Heart right ventricle (tissue), 16 donors: ENCODE results near the gene CA12. TPM values are rescaled to one million over a fixed set of nuclear protein-coding genes. Genes with fewer than 3 reads are reported as not detected.

Experiments used
- ATAC-seq, 8 donors: fragments of 200-7000 bp; cut with Tn5 transposase; one replicate each; pipeline ENCODE4 v1.9.1; 2020; ENCODE audit warnings: mild to moderate bottlenecking in 8 of 8, moderate library complexity in 8 of 8, moderate number of reproducible peaks in 1 of 8
- DNase-seq, 2 donors: peaks; one replicate each; pipeline ENCODE4 v3.0.0-alpha.2; 2020
- H3K27ac ChIP-seq, 10 donors: fragments of 200-600 bp; sonication (generic) in 2 of 10; one replicate each; pipeline versions ENCODE4 v1.5.0 to v1.8.0; 2020 to 2022; ENCODE audit warnings: mild to moderate bottlenecking in 3 of 10
- H3K27me3 ChIP-seq, 7 donors: fragments of 200-600 bp; one replicate each; pipeline ENCODE4 v1.8.0; 2021 to 2022; ENCODE audit warnings: mild to moderate bottlenecking in 2 of 7
- H3K36me3 ChIP-seq, 9 donors: fragments of 200-600 bp; sonication (generic) in 1 of 9; one replicate each; pipeline versions ENCODE4 v1.5.0 to v1.8.0; 2020 to 2022; ENCODE audit warnings: mild to moderate bottlenecking in 2 of 9
- H3K4me1 ChIP-seq, 9 donors: fragments of 200-600 bp; sonication (generic) in 1 of 9; one replicate each; pipeline versions ENCODE4 v1.5.0 to v1.8.0; 2020 to 2022; ENCODE audit warnings: mild to moderate bottlenecking in 4 of 9
- H3K4me3 ChIP-seq, 10 donors: fragments of 200-600 bp; sonication (generic) in 2 of 10; one replicate each; pipeline versions ENCODE4 v1.5.0 to v1.8.0; 2020 to 2022; ENCODE audit warnings: mild to moderate bottlenecking in 7 of 10, moderate library complexity in 2 of 10
- H3K9me3 ChIP-seq, 11 donors: fragments of 200-600 bp in 10 of 11; sonication (generic) in 2 of 11; one replicate each; pipeline versions ENCODE4 v1.5.0 to v1.8.0; 2013 to 2022; ENCODE audit warnings: mild to moderate bottlenecking in 2 of 11, control low read depth in 1 of 11, moderate library complexity in 1 of 11
- WGBS, 2 donors: extraction: QIAGEN DNeasy Blood & Tissue Kit; methylation state at CpG; one replicate each; pipeline ENCODE4 v1.1.7; 2013; ENCODE audit warnings: inconsistent platforms in 1 of 2; 5-methylcytosine and 5-hydroxymethylcytosine counted together
- intact Hi-C, 10 donors: fragments of 100-400 bp; cut with DNase I; formaldehyde crosslinking; loops; one replicate each; pipeline versions ENCODE4 v1.11.1 to v1.14.2; 2022
- polyA plus RNA-seq, 2 donors: library from polyadenylated mRNA; stranded (reverse); fragments of 200-250 nt; gene quantifications; one replicate each; pipeline ENCODE4 v1.2.3, GENCODE V29; 2013
- total RNA-seq, 10 donors: library from RNA; stranded (reverse); fragmentation: NEBNext Ultra II Directional in 3 of 10; extraction: Animal tissue kit (Norgen Biotek cat#: 25700) in 3 of 10; gene quantifications; one replicate each; pipeline versions ENCODE4 v1.2.1 to v1.2.4, GENCODE V29; 2021 to 2023
- TF ChIP-seq, protein P1 (sequence below), 9 donors: fragments of 200-600 bp; sonication (generic) in 2 of 9; IDR thresholded peaks; one replicate each; pipeline versions ENCODE4 v1.5.0 to v1.8.0; 2021 to 2022; ENCODE audit warnings: antibody characterized with exemption in 9 of 9, mild to moderate bottlenecking in 5 of 9, moderate library complexity in 1 of 9
- donor health status: Arrhythmogenic right ventricular cardiomyopathy.
- donor health status: ischemic (EF 13 %, LVEDD 7.1; RV severe dilation, severe dysfunction).
- donor health status: healthy with polysubstance abuse.
- donor health status: DM: no; HTN: yes; CAD: no.
- donor health status: DM: no; HTN: no; CAD: no.
- donor health status: ischemic (EF 25% LVEDD 6.9; RV normal size, moderate dysfunction).
- donor health status: ischemic (EF 25% LVEDD 5.7; RV mildly dilated, moderate dysfunction).
- donor health status: healthy.
- donor health status: DM: yes; HTN: yes; CAD: no.
- donor health status: Ischemic cardiomyopathy.
- donor health status: ischemic (EF 35%, LVEDD 5.7; RV mildly dilated, moderate dysfunction).
- donor health status: nonischemic (EF 11% LVEDD 7.7; RV severe dilation, severe dysfunction).
- donor health status: DM: yes; HTN: yes; CAD: no.
- donor health status: PGD.
- donor health status: ischemic (EF 29% LVEDD 5.4; RV normal size, mild dysfunction).
- donor health status: nonischemic (EF 23%, LVEDD 6.1; RV moderate dilation, normal function).

Gene CA12
- total and polyA plus RNA-seq, 12 donors = 0.07 to 1.3 (median 0.15) TPM; not detected in 1

DNA sequence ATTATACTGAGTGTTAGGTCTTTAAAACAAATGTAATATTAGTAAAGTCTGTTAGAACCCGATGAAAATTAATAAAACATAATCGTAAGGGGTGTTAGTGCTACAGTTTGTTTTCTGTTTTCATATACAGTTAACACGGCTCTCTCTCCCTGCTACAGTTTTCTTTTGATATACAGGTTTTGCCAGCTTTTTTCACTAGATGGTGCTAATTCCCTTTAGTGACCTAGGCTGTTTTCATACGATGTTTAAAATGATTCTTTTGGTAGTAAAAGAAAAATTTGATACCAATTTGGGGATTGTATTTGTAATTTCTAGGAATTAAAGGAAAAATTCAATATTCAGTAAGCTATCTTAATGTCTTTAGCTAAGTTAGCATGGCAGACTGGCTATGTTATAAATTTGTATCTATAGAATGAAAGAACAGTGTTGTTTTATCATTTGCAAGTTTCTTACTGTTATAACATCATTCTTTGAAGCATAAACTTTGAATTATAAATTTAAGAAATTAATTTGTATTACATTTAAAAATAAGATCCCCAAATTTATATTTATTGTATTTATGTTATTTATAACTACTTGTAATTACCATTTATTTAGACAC, 92.8 kb downstream of the CA12 start:
- ATAC-seq = peak in 5 of 8 donors; percentile 42 to 76 (median 45)
- H3K27ac ChIP-seq = no peak overlapping the region
- peaks cover 0 to 33% (median 6%) of the 10 kb centered on the region in 9 donors for H3K4me1 ChIP-seq
- 4 to 7% methylated on average over 4 of the region's 4 CpGs for WGBS, 2 donors
- no peak overlapping the region for H3K4me3 ChIP-seq
- no peak for DNase-seq
- no peaks in the 10 kb centered on the region for H3K9me3 ChIP-seq
- intact Hi-C loops = loop anchor here in 8 of 10 donors (1.0 to 2.0 kb wide), 4 partner anchors 112 to 116 kb away; no protein-coding TSS in a partner anchor
- no peaks in the 10 kb centered on the region for H3K27me3 ChIP-seq
- TF ChIP-seq, protein P1, sequence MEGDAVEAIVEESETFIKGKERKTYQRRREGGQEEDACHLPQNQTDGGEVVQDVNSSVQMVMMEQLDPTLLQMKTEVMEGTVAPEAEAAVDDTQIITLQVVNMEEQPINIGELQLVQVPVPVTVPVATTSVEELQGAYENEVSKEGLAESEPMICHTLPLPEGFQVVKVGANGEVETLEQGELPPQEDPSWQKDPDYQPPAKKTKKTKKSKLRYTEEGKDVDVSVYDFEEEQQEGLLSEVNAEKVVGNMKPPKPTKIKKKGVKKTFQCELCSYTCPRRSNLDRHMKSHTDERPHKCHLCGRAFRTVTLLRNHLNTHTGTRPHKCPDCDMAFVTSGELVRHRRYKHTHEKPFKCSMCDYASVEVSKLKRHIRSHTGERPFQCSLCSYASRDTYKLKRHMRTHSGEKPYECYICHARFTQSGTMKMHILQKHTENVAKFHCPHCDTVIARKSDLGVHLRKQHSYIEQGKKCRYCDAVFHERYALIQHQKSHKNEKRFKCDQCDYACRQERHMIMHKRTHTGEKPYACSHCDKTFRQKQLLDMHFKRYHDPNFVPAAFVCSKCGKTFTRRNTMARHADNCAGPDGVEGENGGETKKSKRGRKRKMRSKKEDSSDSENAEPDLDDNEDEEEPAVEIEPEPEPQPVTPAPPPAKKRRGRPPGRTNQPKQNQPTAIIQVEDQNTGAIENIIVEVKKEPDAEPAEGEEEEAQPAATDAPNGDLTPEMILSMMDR (IDR thresholded peaks at IDR 0.05) = peak; percentile 40 to 90 (median 68)
- peaks cover 0 to 53% (median 7%) of the 10 kb centered on the region in 9 donors for H3K36me3 ChIP-seq

DNA sequence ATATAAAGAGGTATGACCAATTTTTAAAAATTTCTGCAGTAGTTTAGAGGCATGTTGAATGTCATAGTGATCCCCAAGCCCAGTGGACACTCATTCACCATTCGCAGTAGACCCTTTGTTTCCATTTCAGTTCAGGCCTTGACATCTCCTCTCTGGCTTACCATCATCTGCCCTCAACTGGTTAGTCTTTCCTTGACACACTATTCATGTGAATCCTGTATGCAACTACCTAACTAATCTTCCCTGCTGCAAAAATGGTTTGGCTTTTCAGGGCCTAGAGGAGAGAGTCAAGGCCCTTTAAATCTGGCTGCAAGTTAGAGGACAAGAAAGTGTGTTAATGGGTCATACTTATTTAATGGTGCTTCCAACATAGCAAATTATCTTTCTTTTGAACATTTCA, 93.3 kb downstream of the CA12 start:
- peaks cover 0 to 58% (median 7%) of the 10 kb centered on the region in 9 donors for H3K36me3 ChIP-seq
- TF ChIP-seq, protein P1 (IDR thresholded peaks at IDR 0.05) = no peak
- intact Hi-C loops = loop anchor here in 8 of 10 donors (1.0 to 2.0 kb wide), 4 partner anchors 112 to 116 kb away; no protein-coding TSS in a partner anchor
- no peak for ATAC-seq
- no peaks in the 10 kb centered on the region for H3K9me3 ChIP-seq
- no peak for DNase-seq
- H3K4me1 ChIP-seq = peaks cover 0 to 36% (median 6%) of the 10 kb centered on the region in 9 donors
- 78 to 79% methylated on average over 1 of the region's 1 CpG for WGBS, 2 donors
- no peaks in the 10 kb centered on the region for H3K27me3 ChIP-seq
- no peak overlapping the region for H3K4me3 ChIP-seq
- no peak overlapping the region for H3K27ac ChIP-seq

DNA sequence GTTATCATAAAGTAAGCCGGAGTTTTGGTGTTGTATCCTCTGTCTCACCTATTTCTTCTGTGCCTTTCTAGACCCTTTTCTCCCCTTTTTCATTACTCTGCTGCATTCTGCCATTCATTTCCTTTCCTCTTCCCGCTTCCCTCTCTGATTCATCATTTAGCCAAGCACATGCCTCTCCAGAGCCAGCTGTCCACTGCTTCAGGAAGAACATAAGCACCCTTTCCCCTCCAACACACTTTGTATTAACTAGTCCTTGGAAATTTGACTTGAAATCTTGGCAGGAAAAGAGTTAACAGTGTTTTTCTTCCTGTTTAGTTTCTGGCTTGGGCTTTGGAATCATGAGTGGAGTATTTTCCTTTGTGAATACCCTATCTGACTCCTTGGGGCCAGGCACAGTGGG, 94.5 kb downstream of the CA12 start:
- peaks cover 0 to 39% (median 6%) of the 10 kb centered on the region in 9 donors for H3K4me1 ChIP-seq
- intact Hi-C loops = no loop called here
- no peak overlapping the region for H3K4me3 ChIP-seq
- DNase-seq = no peak
- peaks cover 0 to 58% (median 7%) of the 10 kb centered on the region in 9 donors for H3K36me3 ChIP-seq
- no peaks in the 10 kb centered on the region for H3K27me3 ChIP-seq
- TF ChIP-seq, protein P1 (IDR thresholded peaks at IDR 0.05) = no peak
- ATAC-seq = no peak
- H3K9me3 ChIP-seq = no peaks in the 10 kb centered on the region
- WGBS, 2 donors = 80 to 86% methylated on average over 2 of the region's 2 CpGs
- no peak overlapping the region for H3K27ac ChIP-seq

DNA sequence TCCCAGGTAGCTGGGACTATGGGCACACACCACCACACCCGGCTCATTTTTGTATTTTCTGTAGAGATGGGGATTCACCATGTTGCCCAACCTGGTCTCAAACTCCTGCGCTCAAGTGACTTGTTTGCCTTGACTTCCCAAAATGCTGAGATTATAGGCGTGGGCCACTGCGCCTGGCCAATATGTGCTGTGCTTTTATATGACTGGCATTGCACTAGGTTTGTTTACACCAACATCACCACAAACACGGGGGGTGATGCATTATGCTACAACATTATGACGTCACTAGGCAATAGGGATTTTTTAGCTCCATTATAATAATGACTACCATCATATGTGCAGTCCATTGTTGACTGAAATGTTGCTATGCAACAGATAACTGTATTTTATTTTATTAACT, 97.3 kb downstream of the CA12 start:
- intact Hi-C loops = no loop called here
- no peak overlapping the region for H3K4me3 ChIP-seq
- no peak overlapping the region for H3K27ac ChIP-seq
- peaks cover 0 to 78% (median 7%) of the 10 kb centered on the region in 9 donors for H3K36me3 ChIP-seq
- ATAC-seq (no peak), DNase-seq (no peak)
- H3K9me3 ChIP-seq = no peaks in the 10 kb centered on the region
- WGBS, 2 donors = 96 to 97% methylated on average over 6 of the region's 6 CpGs
- TF ChIP-seq, protein P1 (IDR thresholded peaks at IDR 0.05) = no peak
- H3K27me3 ChIP-seq = no peaks in the 10 kb centered on the region
- peaks cover 0 to 27% (median 6%) of the 10 kb centered on the region in 9 donors for H3K4me1 ChIP-seq
